HG03108 (cell line): Measurements from ENCODE around the gene NTF3.

Experiments used
- ATAC-seq: cut with Tn5 transposase; IDR thresholded peaks from one replicate; pipeline ENCODE4 v1.9.1; 2021; ENCODE audit warnings: moderate library complexity; ENCODE audit not compliant: unreplicated experiment

NTF3 gene

GRCh38 chr12:5430641-5431603 is 986 bp upstream of the NTF3 start:
- ATAC-seq, result no peak

GRCh38 chr12:5433081-5433844 is 1.4 kb downstream of the NTF3 start:
- ATAC-seq, result no peak

GRCh38 chr12:5433845-5434646 is 2.1 kb downstream of the NTF3 start:
- ATAC-seq, result no peak

- ATAC-seq, result no peak
Measured at GRCh38 chr12:5434647-5435560, 3.0 kb downstream of the NTF3 start.

DNA sequence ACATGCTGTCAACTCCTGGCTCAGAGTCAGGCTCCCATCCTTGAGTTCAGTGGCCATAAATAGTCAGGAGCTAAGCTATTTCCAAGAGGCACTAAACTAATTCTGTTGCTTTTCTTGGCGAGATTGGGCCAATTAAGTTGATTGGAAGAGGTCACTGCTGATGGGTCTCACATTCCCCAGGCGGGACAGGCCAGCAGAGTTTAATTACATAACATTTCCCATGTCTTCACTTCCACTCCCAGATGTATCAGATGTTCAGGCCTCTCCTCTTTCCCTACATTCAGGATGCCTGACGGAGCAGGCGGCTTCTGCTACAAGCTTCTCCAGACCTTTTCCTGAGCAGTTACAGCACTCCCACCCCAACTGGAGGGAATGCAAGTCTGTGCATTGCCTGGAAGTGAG is 5.3 kb downstream of the NTF3 start:
- ATAC-seq, result no peak

DNA sequence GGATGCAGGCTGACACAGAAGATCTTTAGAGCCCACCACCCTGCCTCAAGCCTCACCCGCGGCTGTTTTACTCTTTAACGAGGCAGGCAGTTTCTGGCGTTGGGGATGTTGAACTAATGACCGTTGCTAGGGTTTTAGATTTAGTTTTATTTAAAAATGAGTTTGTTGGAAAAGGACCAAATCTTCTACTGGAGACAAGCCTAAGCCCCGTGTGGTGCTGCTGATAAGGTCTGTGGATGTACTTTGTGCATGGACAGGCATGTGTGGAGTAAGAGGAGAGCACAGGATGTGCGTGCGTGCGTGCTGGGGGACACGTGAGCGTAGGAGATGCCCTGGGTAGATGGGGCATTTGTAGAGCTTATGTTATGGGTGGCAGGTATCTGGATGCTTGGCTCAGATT is 5.7 kb downstream of the NTF3 start:
- no peak for ATAC-seq

- no peak for ATAC-seq
Measured at GRCh38 chr12:5438671-5439200, 6.8 kb downstream of the NTF3 start.

- no peak for ATAC-seq
Measured at GRCh38 chr12:5439371-5439771, 7.5 kb downstream of the NTF3 start.

GRCh38 chr12:5439788-5440300 is 7.9 kb downstream of the NTF3 start:
- ATAC-seq, result no peak

GRCh38 chr12:5440978-5441377 is 9.1 kb downstream of the NTF3 start:
- ATAC-seq, result no peak

DNA sequence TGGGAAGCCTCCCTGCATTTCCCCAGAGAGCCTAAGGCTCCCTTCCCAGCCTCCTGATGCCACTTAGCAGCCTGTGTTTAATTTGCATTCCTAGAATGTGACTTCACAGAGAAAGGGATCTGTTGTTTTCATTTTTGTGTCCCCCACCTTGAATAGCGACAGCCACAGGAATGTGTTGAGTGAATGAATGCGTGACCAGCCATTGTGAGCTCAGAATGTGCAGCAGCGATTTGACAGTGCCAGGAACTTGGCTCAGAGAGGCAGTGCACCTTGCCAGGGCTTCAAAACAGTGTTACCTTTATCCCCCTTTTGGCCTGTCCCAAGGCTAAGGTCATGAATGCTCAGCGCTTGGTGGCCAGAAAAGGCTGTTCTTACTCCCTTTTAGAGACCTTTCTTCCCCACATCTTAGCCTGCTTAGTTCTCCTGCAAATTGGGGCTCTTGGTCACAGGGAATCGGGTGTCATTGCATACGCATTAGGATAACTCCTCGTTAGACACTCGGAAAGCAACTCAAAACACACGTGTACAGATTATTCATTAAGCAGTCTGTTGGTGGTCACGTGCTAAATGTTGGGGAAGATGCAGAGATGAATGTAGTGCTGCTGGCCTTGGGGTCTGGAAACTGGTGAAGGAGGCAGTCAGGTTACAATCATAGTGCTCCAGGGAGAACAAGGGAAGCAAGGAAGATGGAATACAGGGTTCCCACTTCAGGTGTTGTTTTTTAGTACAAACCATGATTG is 9.8 kb downstream of the NTF3 start:
- no peak for ATAC-seq

- ATAC-seq, result no peak
Measured at GRCh38 chr12:5442251-5443006, 10.5 kb downstream of the NTF3 start.

- ATAC-seq, result no peak
Measured at GRCh38 chr12:5444520-5444919, 12.6 kb downstream of the NTF3 start.

DNA sequence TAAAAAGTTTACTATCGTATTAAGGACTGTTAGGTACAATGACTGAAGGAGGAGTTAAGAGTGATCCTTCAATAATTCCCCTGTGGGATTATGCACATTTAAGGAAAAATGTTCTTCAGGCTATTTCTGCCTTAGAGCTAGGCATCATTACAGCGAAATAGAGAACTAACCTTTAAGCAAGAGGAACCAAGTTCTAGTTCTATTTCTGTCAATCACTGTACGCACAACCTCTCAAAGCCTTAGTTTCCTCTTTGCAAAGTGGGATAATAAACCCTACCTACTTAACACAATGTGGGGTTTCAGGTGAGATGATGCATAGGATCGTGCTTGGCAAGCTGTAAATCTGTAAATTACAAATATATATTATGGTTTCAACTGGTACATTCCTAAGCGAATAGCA is 15.4 kb downstream of the NTF3 start:
- no peak for ATAC-seq

GRCh38 chr12:5451251-5451650 is 19.3 kb downstream of the NTF3 start:
- no peak for ATAC-seq

DNA sequence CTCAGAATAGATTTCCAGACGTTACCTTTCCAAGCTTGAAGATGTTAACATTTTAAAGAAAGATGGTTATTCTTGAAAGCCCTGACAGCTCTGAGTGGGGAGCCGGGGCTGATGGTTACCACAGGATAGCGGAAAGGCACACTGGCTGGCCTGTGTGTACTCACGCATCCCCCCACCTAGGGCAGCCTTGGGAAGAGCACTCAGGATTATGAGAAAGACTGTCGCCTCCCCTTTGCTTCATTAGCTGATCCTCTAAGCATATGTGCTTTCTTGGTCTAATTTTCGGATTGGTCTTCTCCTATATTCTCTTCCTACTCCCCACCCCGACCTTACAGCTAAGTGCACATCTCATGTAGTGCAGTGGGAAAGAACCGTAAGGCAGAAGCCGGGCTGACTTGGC is 20.7 kb downstream of the NTF3 start:
- no peak for ATAC-seq

GRCh38 chr12:5453466-5453865 is 21.6 kb downstream of the NTF3 start:
- no peak for ATAC-seq

DNA sequence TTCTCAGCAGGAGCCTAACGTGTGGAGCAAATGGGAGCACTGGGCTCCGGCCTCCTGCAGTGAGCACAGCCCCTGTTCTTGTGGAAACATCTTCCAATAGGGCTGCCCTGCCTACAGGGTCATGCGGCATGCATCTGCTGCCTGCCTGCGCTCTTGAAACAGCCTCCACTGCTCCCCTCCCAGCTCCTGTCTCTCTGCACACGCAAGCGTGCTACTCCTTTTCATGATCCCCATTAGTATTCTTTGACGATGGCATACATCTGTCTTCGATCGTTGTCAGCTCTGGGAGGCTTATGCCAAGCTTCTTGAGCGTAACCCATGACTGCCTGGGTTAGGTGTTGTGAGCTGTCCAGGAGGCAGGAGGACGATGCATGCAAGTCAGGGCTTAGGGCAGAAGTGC is 23.1 kb downstream of the NTF3 start:
- no peak for ATAC-seq
